ENCODE data around the gene C19orf25.

DNA sequence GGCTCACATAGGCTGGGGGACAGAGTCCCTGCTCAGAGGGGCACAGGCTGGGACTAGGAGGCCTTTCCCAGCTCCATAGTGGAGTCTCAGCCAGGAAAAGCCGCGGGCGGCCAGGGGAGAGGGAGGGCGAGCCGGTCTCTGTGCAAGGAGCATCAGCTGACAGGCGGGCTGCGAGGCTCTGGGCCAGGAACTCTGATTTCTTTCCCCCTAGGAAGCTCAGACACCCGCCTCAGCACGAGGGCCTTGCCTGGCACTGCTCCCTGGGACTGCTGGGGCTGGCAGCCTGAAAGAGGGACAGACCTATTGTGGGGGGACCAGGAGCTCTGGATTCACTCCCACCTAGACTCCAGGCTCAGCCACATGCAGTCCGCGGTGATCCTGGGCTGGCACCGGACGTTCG, 42.6 kb upstream of the C19orf25 start:
- no peak for TF ChIP-seq POLR2A (IDR thresholded peaks at IDR 0.05)
- TF ChIP-seq, protein P1, sequence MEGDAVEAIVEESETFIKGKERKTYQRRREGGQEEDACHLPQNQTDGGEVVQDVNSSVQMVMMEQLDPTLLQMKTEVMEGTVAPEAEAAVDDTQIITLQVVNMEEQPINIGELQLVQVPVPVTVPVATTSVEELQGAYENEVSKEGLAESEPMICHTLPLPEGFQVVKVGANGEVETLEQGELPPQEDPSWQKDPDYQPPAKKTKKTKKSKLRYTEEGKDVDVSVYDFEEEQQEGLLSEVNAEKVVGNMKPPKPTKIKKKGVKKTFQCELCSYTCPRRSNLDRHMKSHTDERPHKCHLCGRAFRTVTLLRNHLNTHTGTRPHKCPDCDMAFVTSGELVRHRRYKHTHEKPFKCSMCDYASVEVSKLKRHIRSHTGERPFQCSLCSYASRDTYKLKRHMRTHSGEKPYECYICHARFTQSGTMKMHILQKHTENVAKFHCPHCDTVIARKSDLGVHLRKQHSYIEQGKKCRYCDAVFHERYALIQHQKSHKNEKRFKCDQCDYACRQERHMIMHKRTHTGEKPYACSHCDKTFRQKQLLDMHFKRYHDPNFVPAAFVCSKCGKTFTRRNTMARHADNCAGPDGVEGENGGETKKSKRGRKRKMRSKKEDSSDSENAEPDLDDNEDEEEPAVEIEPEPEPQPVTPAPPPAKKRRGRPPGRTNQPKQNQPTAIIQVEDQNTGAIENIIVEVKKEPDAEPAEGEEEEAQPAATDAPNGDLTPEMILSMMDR (IDR thresholded peaks at IDR 0.05): no peak
